RPMI8226 (cell line): ENCODE data around the gene UQCRC2.
A peak's percentile ranks its signal among the peaks of the same experiment; 100 is the strongest.
"Not testable (repeated sequence)": the region's sequence is repeated elsewhere in the genome, so short reads cannot be mapped to it uniquely, and the experiment has no call there.

Experiments
- DNase-seq: peaks from one replicate; pipeline ENCODE4 v3.0.0-alpha.2; 2015

The UQCRC2 gene

DNA sequence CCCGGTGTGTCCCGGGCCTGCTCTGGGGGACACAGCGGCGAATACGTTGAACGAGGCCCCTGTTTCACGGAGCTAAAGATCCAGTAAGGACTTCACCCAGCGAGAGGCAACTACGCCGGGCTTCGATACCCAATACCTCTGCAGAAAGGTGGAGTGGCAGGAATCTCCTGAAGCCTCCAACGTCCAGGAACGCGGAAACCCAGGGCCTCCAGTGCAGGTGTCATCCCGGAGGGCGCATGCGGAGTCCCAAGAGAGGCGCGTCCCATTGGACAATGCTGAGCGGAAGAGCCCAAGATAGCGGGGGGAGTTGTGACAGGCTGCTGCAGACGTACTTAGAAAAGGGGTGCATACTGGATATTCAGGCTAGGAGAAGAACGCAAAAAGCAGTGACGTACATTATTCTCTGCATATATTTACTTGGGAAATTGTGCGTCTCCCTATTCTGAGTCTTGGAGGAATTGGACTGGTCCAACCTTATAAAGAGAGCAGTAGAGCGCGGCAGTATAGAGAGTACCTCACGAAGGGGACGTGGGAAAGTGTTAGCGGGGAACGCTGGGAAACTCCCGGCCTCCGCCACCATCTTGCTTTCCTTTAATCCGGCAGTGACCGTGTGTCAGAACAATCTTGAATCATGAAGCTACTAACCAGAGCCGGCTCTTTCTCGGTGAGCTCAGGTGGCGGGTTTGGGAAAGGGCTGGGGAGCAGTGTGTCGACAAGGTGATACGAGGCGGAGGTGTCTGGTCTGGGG, at the start of gene UQCRC2:
Gene UQCRC2 (plus strand): TSS at position 569 of the 748 bp plus-strand sequence. CDS start 63 bp downstream, at position 632.
- DNase-seq, result peak; percentile 97

DNA sequence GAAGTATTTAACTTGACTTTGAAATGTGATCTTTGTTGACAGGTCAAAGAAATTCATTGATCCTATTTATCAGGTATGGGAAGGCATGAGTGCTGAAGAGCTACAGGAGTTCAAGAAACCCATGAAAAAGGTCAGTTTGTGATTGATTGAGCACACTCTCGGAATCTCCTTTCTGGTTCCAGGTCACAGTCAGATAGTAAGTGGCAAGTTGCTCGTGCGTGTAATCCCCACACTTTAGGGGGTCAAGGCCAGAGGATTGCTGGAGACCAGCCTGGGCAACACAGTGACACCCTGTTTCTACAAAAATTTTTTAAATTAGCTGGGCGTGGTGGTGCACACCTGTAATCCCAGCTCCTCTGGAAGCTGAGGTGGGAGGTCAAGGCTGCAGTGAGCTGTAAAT, 20.5 kb upstream of the UQCRC2 start:
- not testable (repeated sequence) for DNase-seq

DNA sequence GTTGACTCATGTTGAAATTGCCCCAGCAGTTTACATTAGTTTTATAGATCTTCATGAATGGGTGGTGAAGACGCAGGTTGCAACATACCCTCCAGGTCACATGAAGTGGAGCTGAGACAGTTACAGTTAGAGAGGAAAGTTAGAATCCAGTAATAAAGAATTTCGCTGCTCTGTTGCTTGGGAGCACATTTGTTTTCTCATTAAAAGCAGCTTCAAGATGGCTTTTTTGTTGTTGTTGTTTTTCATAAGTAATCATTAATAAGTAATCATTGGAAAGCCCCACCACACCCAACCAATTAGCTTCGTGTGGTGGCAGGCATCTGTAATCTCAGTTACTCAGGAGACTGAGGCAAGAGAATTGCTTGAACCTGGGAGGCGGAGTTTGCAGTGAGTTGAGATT, 19.8 kb upstream of the UQCRC2 start:
- not testable (repeated sequence) for DNase-seq

DNA sequence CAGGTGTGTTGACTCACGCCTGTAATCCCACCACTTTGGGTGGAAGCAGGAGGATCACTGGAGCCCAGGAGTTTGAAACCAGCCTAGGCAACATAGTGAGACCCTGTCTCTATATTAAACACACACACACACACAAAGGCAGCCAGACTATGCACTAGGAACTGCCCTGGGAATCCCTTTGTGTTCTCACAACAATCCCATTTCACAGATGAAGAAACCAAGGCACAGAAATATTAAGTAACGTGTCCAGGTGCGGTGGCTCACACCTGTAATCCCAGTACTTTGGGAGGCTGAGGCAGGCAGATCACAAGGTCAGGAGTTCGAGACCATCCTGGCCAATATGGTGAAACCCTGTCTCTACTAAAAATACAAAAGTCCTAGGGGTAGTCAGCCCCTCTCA, 19.4 kb upstream of the UQCRC2 start:
- DNase-seq, result not testable (repeated sequence)

DNA sequence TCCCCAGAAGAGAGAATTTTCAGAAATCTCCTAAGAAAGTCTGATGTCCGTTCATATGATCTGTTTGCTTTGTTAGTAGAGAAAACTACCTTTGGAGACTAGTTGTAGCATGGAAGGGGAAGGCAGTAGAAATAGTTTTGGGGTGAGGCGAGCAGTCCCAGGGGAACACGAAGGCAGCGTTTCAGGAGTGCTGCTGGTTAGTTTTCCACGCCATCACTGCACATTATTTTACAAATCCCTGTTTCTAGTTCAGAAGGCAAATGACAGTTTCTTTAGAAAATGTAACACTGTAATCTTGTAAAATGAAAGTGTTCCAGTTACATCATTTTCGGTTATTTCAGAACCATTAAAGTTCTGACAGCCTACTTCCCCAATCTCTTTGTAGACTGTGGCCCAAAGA, 16.9 kb upstream of the UQCRC2 start:
- DNase-seq, result not testable (repeated sequence)

DNA sequence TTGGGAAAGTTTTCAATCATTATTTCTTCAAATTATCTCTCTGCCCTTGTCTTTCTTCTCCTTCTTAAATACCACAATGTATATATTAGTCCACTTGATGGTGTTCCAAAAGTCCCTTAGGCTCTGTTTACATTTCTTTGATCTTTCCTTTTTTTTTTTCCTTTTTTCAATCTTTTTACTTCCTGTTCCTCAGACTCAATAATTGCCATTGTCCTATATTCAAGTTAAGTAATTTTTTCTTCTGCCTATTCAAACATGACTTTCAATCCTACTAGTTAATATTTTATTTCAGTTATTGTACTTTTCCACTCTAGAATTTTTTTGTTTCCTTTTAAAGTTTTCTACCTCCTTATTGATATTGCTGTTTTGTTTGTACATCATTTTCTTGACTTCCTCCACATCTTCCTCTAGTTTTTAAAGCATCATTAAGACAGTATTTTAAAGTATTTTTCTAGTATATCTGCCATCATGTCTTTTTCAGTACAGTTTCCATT, 15.8 kb upstream of the UQCRC2 start:
- DNase-seq, result no peak

DNA sequence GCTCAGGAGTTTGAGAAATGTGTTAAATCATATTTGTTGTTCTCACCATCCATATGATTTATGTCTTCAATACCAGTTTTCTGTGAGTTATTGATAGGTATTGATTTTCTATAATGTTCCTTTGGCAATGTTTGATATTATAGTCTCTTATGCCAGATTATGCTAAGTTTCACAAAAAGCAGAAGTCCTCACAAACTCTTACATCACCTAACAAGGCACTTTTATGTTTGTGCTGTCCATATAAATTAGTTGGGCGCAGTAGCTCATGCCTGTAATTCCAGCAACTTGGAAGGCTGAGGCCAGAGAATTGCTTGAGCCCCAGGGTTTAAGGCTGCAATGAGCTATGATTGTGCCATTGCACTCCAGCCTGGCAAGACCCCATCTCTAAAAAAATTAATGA, 12.6 kb upstream of the UQCRC2 start:
- DNase-seq, result no peak

DNA sequence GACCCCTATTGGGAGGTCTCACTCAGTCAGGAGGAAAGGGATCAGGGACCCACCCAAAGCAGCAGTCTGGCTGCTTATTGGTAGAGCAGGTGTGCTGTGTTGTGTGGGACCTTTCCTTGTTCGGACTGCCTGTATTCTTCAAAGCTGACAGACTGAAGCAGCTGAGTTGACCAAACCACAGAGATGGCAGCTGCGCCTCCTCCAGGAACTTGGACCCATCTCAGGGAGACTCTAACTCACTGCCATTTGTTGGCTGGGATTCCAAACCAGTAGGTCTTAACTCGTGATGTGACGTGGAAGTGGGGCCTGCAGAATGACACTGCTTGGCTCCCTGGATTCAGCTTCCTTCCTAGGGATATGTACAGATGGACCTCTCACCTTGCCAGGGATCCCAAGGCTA, 9.6 kb upstream of the UQCRC2 start:
- no peak for DNase-seq

DNA sequence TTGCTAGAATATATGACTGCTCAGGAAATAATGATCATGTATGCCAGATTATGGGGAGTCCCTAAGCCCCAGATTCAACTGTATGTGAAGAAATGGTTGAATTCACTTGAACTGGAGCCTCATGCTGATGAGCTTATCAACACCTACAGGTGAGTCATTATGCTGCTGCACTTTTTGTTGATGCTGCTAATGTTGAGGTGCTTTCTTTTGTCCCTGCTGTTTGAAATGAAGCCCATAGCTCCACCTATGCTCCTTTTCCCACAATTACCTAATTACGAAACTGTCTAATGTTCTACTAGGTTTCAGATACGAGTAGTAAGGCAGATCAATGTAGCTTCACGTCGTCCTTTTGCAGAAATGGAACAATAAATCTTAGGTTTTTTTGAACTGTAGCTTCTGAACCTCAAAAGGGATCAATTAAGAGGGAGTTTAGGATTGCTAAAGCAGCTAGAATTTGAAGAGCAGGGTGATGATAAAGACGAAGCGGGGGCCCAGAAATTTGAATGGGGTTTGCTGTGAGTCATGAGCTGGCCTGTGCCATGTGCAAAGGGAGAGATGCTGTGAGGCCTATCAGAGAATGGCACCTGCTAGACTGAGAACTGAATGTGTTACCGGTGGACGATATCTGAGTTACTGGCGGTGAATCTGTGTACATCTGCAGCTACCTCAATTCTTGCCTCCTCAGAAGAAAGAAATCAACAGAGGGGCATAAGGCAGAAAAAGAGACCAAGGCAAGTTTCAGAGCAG, 6.1 kb upstream of the UQCRC2 start:
- peak; percentile 30 for DNase-seq

DNA sequence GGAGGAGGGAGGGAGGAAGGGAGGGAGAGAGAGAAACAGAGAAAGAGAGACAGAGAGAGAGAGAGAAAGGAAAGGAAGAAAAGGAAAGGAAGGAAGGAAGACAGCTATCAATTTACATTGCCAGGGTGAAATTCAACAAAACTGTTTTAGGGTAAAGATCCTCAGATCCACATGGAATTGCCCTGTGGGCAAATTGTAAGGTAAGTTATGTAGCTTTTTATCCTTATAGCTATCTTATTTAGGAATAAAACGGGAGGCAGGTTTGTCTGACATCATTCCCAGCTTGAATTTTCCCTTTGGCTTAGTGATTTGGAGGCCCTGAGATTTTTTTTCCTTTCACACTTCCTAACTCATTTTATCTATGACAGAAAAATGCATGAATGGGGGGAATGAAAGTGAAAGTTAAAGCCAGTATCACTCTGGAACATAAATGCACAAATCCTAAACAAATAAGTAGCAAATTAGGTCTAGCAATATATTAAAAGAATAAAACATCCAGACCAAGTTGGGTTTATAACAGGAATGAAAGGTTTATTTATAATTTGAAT, 3.4 kb upstream of the UQCRC2 start:
- DNase-seq, result no peak

DNA sequence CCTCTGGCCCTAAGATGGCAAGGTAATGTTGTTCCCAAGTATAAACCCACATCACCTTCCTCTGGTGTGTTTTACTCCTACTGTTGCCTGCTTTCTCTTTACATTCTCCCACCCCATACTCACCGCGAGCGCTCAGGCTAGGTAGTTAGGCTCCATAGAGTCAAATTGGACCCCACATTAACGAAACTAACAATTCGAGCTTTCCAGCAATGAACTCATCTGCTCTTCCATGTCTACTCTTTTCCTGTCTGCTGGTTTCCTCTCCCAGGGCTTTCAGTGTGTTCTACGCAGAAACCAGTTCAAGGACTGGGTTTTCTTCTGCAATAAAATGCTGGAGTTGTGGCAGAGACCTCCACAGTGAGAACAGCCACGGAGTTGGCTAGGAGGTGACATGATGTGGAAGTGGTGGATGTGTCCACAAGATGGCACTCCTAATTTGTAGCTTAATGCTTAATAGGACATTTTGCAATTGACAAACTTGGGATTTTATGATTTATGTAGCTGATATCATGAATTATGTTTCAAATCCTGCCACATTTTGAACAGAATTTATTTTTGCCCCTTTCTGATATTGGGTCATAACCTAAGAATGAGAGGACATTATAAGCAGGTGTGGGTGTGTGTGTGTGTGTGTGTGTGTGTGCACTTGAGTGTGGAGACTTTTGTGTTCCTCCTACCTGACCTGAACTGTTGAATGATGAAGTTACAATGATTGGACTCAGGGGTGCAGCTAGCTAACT, 2.2 kb upstream of the UQCRC2 start:
- peak; percentile 53 for DNase-seq

DNA sequence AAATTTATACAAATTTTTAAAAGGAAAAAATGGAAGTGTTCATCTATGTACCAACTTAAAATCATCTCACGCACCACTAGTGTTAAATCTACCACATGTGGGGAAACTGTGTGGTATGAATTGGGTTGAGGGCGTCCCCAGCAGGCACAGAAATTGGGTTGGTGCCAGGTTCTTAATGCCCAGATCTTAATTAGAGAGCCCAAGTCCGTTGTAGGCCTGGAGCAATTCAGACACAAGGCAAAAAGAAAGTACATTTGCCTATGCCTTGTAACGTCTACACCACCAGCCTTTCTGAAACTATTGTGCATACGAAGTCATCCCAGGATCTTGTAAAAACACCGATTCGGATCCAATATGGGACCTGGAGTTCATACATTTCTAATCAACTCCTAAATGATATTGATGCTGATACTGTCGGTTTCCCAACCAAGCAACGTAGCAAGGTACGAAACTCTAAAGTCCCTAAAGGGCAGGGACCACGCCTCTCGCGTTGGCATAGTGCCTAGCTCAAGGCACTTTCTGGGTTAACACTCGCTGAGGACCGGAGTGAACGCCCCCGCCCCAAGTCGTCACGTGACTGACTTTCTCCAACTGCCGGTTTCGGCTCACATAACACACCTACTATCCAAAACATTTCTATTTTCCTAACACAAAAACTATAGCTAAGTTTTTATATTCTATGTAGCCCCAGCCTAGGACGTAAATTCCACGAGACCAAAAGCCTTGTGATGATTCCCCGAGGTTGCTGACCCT, 945 bp upstream of the UQCRC2 start:
- peak; percentile 95 for DNase-seq

DNA sequence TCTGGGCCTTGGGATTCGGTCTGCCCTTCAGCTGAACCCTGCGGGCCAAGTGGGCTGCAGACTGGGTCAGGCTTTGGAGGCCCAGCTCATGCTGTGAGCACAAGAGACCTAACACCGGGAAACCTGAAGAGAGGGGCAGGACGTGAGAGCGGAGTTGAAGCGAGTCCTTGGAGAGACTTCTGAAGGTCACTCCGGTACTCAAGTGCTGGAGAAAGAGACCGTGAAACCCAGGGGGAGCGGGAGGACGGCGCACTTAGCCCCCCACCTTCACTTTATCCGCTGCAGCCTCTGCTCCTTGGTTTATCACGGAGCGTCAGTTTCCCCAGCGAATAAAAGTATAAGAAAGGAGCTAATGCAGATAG, 361 bp downstream of the UQCRC2 start:
- DNase-seq, result peak; percentile 20

DNA sequence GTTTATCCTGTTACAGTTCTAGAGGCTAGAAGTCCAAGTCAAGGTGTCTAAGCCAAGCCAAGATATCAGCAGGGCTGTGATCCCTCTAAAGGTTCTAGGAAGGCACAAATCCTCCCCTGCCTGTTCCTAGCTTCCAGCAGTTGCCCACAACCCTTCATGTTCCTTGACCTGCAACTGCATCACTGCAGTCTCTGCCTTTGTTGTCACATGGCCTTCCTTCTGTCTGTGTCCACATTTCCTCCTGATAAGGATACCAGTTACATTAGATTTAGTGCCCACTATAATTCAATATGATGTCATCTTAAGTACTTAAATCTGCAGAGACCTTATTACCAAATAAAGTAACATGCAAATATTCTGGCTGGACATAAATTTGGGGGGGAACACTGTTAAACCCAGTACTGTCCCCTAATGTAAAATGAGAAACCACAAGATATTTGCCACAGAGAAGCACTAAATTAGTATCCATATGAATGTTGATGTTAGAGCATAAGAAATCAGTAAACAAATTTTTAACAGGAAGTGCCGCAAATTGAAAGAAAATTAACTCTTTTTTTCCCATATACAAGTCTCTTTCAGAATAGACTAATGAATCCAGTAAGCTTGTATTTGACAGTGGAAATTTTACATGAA, 4.7 kb downstream of the UQCRC2 start:
- DNase-seq, result no peak

DNA sequence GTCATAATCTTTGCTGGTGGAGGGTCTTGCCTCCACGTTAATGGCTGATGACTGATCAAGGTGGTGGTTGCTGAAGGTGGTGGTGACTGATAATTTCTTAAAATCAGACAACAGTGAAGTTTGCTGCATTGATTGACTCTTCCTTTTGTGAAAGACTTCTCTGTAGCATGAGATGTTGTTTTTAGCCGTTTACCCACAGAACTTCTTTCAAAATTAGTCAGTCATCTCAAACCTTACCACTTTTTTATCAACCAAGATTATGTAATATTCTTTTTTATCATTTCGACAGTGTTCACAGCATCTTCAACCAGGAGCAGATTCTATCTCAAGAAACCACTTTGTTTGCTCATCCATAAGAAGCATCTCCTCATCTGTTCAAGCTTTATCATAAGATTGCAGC, 5.9 kb downstream of the UQCRC2 start:
- DNase-seq, result no peak

DNA sequence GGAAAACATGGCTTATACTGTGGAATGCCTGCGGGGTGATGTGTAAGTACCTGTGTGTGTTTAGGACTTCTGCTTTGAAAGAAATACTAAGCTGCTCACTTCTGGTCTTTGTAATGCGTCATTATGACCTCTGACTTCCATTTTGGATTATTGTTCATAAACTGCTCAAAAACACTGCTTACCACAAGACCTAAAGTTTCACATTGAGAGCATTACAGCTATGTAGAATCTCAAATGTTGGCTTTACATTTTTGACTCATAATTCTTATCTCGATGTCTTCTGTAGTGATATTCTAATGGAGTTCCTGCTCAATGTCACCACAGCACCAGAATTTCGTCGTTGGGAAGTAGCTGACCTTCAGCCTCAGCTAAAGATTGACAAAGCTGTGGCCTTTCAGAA, 9.3 kb downstream of the UQCRC2 start:
- no peak for DNase-seq

DNA sequence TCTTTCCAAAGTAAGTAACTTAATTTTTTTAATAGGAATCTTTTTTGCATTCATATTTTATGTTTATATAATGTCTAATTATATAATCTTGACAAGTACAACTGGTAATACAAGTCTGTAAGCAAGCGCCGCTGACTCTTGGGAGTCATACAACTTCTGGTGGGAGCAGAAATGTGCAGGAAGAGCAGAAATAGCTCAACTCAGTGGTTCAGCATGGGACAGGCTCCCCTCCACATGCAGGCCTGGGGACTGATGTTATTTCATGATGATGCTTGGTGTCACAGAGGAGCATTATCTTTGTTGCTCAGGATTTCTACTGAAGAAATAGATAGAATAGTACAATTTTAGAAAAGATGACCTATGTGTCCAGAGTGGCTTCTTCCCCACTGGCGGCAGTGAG, 10.7 kb downstream of the UQCRC2 start:
- no peak for DNase-seq

DNA sequence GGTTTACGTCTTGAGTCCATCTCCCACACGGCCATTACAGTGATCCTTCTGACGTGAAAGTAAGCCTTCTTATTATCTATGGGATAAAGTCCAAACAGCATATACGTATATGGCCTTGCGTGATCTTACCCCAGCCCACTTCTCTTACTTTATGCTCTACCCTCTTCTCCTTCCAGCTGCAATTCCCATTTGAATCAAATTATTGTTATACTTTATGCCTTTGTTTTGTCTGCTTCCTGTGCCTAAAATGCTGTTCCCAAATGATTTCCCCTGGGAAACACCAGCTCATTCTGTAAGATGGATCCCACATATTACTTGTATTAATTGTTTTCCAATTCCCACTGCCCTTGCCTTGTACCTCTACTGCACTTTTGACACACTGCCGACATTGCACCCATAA, 11.2 kb downstream of the UQCRC2 start:
- DNase-seq, result no peak

DNA sequence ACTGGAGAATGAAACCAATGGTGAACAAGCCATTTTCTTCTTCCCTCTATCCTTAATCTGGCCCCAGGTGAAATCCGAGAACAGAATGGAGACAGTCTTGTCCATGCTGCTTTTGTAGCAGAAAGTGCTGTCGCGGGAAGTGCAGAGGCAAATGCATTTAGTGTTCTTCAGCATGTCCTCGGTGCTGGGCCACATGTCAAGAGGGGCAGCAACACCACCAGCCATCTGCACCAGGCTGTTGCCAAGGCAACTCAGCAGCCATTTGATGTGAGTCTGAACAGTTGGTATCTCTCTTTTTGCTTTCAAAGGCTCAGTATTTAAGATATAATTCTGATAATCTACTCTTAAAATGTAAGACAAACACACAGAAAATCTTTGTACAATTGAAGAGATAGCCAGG, 18.7 kb downstream of the UQCRC2 start:
- DNase-seq, result no peak

DNA sequence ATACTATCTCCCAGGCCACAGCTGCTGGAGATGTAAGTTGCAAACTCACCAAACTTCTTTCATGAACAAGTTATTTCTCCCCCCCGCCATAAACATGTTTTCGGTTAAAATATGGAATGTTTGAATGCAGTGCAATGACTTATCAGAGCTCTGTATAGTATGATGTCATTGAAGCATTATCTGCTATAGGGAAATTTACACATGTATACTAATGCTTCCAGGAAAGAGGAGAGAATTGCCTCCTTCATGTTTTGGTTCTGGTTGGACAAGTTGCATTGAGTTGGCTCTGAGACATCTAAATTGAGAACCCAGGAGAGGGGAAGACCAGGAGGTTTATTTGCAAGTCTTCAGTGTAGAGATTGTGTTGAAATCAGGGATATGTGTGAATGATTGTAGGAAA, 20.8 kb downstream of the UQCRC2 start:
- no peak for DNase-seq

DNA sequence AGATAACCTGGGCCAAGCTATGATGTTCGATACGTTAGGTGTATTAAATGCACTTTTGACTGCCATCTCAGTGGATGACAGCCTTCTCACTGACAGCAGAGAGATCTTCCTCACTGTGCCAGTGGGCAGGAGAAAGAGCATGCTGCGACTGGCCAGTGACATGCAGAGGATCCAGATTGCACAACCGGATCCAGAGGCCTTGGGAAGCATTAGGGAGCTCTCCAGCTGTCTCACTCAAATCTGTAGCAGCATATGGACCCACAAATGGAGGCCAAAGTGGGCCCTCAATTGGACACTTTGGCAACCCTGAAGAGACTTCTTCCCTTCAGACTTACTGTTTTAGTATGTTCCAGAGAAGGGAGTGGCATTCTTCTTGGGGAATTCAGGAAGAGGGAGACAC, 26.9 kb downstream of the UQCRC2 start:
- no peak for DNase-seq

DNA sequence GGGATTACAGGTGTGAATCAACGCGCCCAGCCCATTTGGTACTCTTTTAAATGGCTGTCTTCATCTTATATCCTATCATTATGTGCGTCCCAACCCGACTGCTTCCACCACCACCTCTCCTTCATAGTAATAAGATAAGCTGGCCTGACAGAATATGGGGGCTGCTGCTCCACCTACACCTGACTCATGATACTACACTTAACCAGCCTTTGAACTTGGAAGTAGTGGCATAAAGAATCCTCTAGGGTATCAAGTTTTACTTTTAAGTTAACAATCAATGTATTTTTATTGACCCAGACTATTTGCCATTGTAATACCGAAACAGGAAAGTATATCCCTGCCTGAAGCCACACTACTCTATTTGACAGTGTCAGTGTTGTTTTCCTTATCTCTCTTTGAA, 28.9 kb downstream of the UQCRC2 start:
- no peak for DNase-seq
